SHP77 treated with DMSO at 0.1 percent for 48 hours (cell line): ENCODE results near the gene TSEN15.
"Not testable (repeated sequence)": the region's sequence is repeated elsewhere in the genome, so short reads cannot be mapped to it uniquely, and the experiment has no call there.

Source experiments
- DNase-seq: peaks from one replicate; lab custom pipeline; 2025; lab: John Stamatoyannopoulos, UW

Gene TSEN15

GRCh38 chr1:184031409-184032107, 20.0 kb upstream of the TSEN15 start:
- no peak for DNase-seq

GRCh38 chr1:184032306-184032929, 19.1 kb upstream of the TSEN15 start:
- no peak for DNase-seq

GRCh38 chr1:184032930-184033418, 18.6 kb upstream of the TSEN15 start:
- no peak for DNase-seq

GRCh38 chr1:184033711-184034167, 17.8 kb upstream of the TSEN15 start:
- no peak for DNase-seq

- no peak for DNase-seq
Measured at GRCh38 chr1:184034761-184035379, 16.7 kb upstream of the TSEN15 start.

GRCh38 chr1:184035719-184036516, 15.6 kb upstream of the TSEN15 start:
- DNase-seq: no peak

- no peak for DNase-seq
Measured at GRCh38 chr1:184036517-184036949, 15.0 kb upstream of the TSEN15 start.

GRCh38 chr1:184037849-184038591, 13.5 kb upstream of the TSEN15 start:
- DNase-seq: no peak

GRCh38 chr1:184039126-184039525, 12.4 kb upstream of the TSEN15 start:
- no peak for DNase-seq

GRCh38 chr1:184041731-184042130, 9.8 kb upstream of the TSEN15 start:
- no peak for DNase-seq

- not testable (repeated sequence) for DNase-seq
Measured at GRCh38 chr1:184043315-184043714, 8.2 kb upstream of the TSEN15 start.

- DNase-seq: no peak
Measured at GRCh38 chr1:184044603-184045376, 6.7 kb upstream of the TSEN15 start.

GRCh38 chr1:184047541-184047940, 4.0 kb upstream of the TSEN15 start:
- DNase-seq: not testable (repeated sequence)

GRCh38 chr1:184048561-184049240, 2.8 kb upstream of the TSEN15 start:
- DNase-seq: no peak

GRCh38 chr1:184049291-184049690, 2.2 kb upstream of the TSEN15 start:
- DNase-seq: no peak

GRCh38 chr1:184049836-184050468, 1.6 kb upstream of the TSEN15 start:
- no peak for DNase-seq

- no peak for DNase-seq
Measured at GRCh38 chr1:184050636-184051035, 894 bp upstream of the TSEN15 start.

GRCh38 chr1:184051138-184051484, 419 bp upstream of the TSEN15 start:
- DNase-seq: no peak

- DNase-seq: no peak
Measured at GRCh38 chr1:184052194-184052559, 647 bp downstream of the TSEN15 start.

- DNase-seq: no peak
Measured at GRCh38 chr1:184052750-184053149, 1.2 kb downstream of the TSEN15 start.
